Tibial nerve (tissue), 4 donors: ENCODE data around the gene MRPL19. TPM values are rescaled to one million over a fixed set of nuclear protein-coding genes. Genes with fewer than 3 reads are reported as not detected.

Experiments used
- DNase-seq, 2 donors: peaks; one replicate each; pipeline ENCODE4 v3.0.0-alpha.2; 2019; ENCODE audit warnings: low spot score in 2 of 2
- H3K27ac ChIP-seq, 4 donors: fragments of 200-600 bp; sonication (generic) in 3 of 4; one replicate each; pipeline ENCODE4 v1.5.1; 2017 to 2019; ENCODE audit warnings: mild to moderate bottlenecking in 1 of 4
- H3K27me3 ChIP-seq, 2 donors: fragments of 200-600 bp; sonication (generic) in 1 of 2; one replicate each; pipeline versions ENCODE4 v1.5.1 to v1.6.0; 2017 to 2019
- H3K36me3 ChIP-seq, 3 donors: fragments of 200-600 bp; sonication (generic); one replicate each; pipeline ENCODE4 v1.5.1; 2018 to 2019
- H3K4me1 ChIP-seq, 4 donors: fragments of 200-600 bp; sonication (generic) in 3 of 4; one replicate each; pipeline ENCODE4 v1.5.1; 2017 to 2019
- H3K4me3 ChIP-seq, 4 donors: fragments of 200-600 bp; sonication (generic) in 3 of 4; one replicate each; pipeline ENCODE4 v1.5.1; 2017 to 2019; ENCODE audit warnings: mild to moderate bottlenecking in 1 of 4, moderate library complexity in 1 of 4
- H3K9me3 ChIP-seq, 4 donors: fragments of 200-600 bp; sonication (generic) in 3 of 4; one replicate each; pipeline ENCODE4 v1.5.1; 2017 to 2019
- CTCF ChIP-seq, 5 experiments: fragments of 200-600 bp in 3 of 5; fragments of 450-650 bp in 2 of 5; sonication (generic) in 3 of 5; IDR thresholded peaks; one replicate each; pipeline ENCODE4 v1.5.1; 2016 to 2019; ENCODE audit warnings: antibody characterized with exemption in 5 of 5, mild to moderate bottlenecking in 3 of 5, moderate library complexity in 2 of 5
- EP300 ChIP-seq, 2 donors: sonication (generic); formaldehyde crosslinking; IDR thresholded peaks; one replicate each; pipeline ENCODE4 v1.6.1; 2017; ENCODE audit warnings: antibody characterized with exemption in 2 of 2, mild to moderate bottlenecking in 1 of 2
- POLR2A ChIP-seq, 2 donors: fragments of 450-650 bp; IDR thresholded peaks; one replicate each; pipeline ENCODE4 v1.6.1; 2017; ENCODE audit warnings: antibody characterized with exemption in 2 of 2, mild to moderate bottlenecking in 2 of 2, moderate library complexity in 2 of 2
- WGBS, 2 donors: methylation state at CpG; one replicate each; pipeline ENCODE4 v1.1.5; 2018; 5-methylcytosine and 5-hydroxymethylcytosine counted together
- total RNA-seq, 4 donors: library from RNA; depleted of rRNA; stranded (reverse); fragments of >200 nt; gene quantifications; one replicate each; pipeline ENCODE4 v1.1.0, GENCODE V29; 2016

Gene MRPL19
- total RNA-seq, 4 donors from 2014 or later: 27.9 to 52.9 (median 34.9) TPM

GRCh38 chr2:75616406-75616805 is 30.2 kb upstream of the MRPL19 start:
- 93 to 95% methylated on average over 4 of the region's 4 CpGs for WGBS, 2 donors
- no peak for DNase-seq
- H3K27me3 ChIP-seq: no peaks in the 10 kb centered on the region
- H3K4me1 ChIP-seq: no peaks in the 10 kb centered on the region
- H3K9me3 ChIP-seq: no peaks in the 10 kb centered on the region
- H3K4me3 ChIP-seq: no peak overlapping the region
- no peaks in the 10 kb centered on the region for H3K36me3 ChIP-seq
- H3K27ac ChIP-seq: no peak overlapping the region
- TF ChIP-seq POLR2A (IDR thresholded peaks at IDR 0.05) (no peak), EP300 (IDR thresholded peaks at IDR 0.05) (no peak), CTCF (IDR thresholded peaks at IDR 0.05) (no peak)

GRCh38 chr2:75616933-75617332 is 29.6 kb upstream of the MRPL19 start:
- H3K4me3 ChIP-seq: no peak overlapping the region
- no peaks in the 10 kb centered on the region for H3K36me3 ChIP-seq
- no peaks in the 10 kb centered on the region for H3K27me3 ChIP-seq
- TF ChIP-seq EP300 (IDR thresholded peaks at IDR 0.05) (no peak), CTCF (IDR thresholded peaks at IDR 0.05) (no peak), POLR2A (IDR thresholded peaks at IDR 0.05) (no peak)
- H3K4me1 ChIP-seq: no peaks in the 10 kb centered on the region
- no peaks in the 10 kb centered on the region for H3K9me3 ChIP-seq
- DNase-seq: no peak
- WGBS, 2 donors: 88 to 93% methylated on average over 3 of the region's 3 CpGs
- H3K27ac ChIP-seq: no peak overlapping the region

GRCh38 chr2:75619956-75620740 is 26.4 kb upstream of the MRPL19 start:
- no peak for DNase-seq
- Histone ChIP-seq H3K4me3 (no peak overlapping the region), H3K4me1 (no peaks in the 10 kb centered on the region), H3K27me3 (no peaks in the 10 kb centered on the region), H3K27ac (no peak overlapping the region), H3K36me3 (no peaks in the 10 kb centered on the region), H3K9me3 (no peaks in the 10 kb centered on the region)
- TF ChIP-seq POLR2A (IDR thresholded peaks at IDR 0.05) (no peak), CTCF (IDR thresholded peaks at IDR 0.05) (no peak)
- WGBS, 2 donors: 76 to 83% methylated on average over 4 of the region's 4 CpGs

- no peak for DNase-seq
- Histone ChIP-seq H3K4me1 (no peaks in the 10 kb centered on the region), H3K9me3 (no peaks in the 10 kb centered on the region), H3K27me3 (no peaks in the 10 kb centered on the region), H3K4me3 (no peak overlapping the region), H3K36me3 (no peaks in the 10 kb centered on the region), H3K27ac (no peak overlapping the region)
- no peak for TF ChIP-seq CTCF (IDR thresholded peaks at IDR 0.05)
- WGBS, 2 donors: 77 to 85% methylated on average over 4 of the region's 4 CpGs
Measured at GRCh38 chr2:75621228-75621627, 25.4 kb upstream of the MRPL19 start.

- H3K4me3 ChIP-seq: no peak overlapping the region
- no peaks in the 10 kb centered on the region for H3K4me1 ChIP-seq
- no peak overlapping the region for H3K27ac ChIP-seq
- DNase-seq: no peak
- no peaks in the 10 kb centered on the region for H3K36me3 ChIP-seq
- 52 to 89% methylated on average over 2 of the region's 2 CpGs for WGBS, 2 donors
- H3K27me3 ChIP-seq: no peaks in the 10 kb centered on the region
- no peaks in the 10 kb centered on the region for H3K9me3 ChIP-seq
- TF ChIP-seq CTCF (IDR thresholded peaks at IDR 0.05): no peak
- TF ChIP-seq POLR2A (IDR thresholded peaks at IDR 0.05): no peak
- no peak for TF ChIP-seq EP300 (IDR thresholded peaks at IDR 0.05)
Measured at GRCh38 chr2:75622500-75622899, 24.1 kb upstream of the MRPL19 start.
